ENCODE measurements around the gene ACTN4. TPM values are rescaled to one million over a fixed set of nuclear protein-coding genes. Genes with fewer than 3 reads are reported as not detected.

The ACTN4 gene
- total RNA-seq, 1 donor from 2014 or later = 152 TPM

- DNase-seq = no peak
Observed at GRCh38 chr19:38635483-38636399, 11.7 kb upstream of the ACTN4 start.

DNA sequence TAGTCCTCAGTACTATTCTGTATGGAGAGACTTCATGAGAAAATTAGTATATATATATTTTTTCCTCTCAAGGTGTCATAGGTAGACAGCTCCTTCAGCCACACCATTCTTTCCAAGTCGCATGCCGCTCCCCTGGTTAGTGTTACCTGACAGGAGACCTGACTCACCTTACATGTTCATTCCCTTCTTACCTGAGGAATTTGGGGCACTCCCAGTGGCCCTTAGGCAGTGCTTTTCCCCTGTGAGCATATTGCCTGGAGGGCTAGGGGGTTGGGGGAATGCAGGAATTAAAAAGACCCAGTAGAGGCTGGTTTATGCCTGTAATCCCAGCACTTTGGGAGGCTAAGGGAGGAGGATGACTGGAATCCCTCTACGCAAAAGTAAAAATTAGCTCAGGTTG, 9.0 kb upstream of the ACTN4 start:
- DNase-seq = no peak

GRCh38 chr19:38639679-38640078, 7.8 kb upstream of the ACTN4 start:
- DNase-seq = no peak

DNA sequence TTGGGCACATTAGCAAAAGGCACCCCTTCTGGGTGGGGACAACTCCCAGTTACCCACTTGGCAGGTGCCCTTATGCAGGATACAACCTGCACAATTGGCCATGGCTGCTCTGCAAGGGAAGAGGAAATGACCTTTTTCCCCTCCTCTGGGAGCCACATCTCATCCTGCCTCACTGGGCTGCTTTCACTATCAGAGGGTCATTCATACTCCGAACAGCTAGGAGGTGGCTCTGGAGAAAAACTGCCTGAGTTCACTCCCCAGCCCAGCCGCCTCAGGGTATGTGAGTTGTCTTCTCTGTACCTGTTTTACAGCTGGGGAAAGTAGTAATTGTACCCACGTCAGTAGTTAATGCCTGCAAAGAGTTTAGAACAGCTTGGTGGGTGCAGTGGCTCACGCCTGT, 7.1 kb upstream of the ACTN4 start:
- no peak for DNase-seq

DNA sequence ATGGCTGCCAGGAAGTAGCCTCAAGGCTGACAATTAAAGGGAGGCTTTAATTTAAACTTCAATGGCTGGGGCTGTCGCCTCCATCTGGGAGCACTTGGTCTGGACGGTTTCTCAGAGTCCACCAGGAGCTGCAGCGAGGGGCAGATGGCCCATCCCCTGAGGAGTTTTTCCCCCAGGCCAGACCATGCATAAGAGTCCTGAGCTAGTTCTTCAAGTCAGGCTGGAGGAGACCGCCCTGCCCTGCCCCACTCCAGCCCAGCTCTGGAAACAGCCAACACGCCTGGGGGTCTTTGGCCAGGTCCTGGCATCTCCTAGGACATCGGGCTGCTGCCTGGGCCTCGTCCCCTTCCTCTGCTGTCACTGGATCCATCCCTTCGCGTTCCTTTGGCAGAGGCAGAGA, 5.3 kb upstream of the ACTN4 start:
- no peak for DNase-seq

DNA sequence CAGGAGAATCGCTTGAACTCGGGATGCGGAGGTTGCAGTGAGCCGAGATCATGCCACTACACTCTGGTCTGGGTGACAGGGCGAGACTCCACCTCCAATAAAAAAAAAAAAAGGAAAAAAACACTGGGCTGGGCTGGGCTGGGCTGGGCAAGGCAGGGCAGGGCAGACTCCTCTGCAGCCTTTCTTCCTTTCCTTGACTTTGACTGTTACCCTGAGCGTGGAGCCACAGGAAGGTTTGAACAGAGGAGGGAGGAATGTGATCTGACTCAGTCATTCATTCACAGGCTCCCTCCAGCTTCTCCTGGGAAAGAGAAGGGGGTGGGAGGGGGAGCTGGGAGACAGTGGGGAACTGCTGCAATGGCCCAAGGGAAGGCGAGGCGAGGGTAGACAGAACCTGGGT, 2.7 kb upstream of the ACTN4 start:
- DNase-seq = no peak

GRCh38 chr19:38647966-38648768, 718 bp downstream of the ACTN4 start:
- no peak for DNase-seq

GRCh38 chr19:38648769-38649304, 1.4 kb downstream of the ACTN4 start:
- no peak for DNase-seq

GRCh38 chr19:38649305-38650171, 2.1 kb downstream of the ACTN4 start:
- DNase-seq = no peak

- no peak for DNase-seq
Observed at GRCh38 chr19:38650172-38650775, 2.8 kb downstream of the ACTN4 start.

DNA sequence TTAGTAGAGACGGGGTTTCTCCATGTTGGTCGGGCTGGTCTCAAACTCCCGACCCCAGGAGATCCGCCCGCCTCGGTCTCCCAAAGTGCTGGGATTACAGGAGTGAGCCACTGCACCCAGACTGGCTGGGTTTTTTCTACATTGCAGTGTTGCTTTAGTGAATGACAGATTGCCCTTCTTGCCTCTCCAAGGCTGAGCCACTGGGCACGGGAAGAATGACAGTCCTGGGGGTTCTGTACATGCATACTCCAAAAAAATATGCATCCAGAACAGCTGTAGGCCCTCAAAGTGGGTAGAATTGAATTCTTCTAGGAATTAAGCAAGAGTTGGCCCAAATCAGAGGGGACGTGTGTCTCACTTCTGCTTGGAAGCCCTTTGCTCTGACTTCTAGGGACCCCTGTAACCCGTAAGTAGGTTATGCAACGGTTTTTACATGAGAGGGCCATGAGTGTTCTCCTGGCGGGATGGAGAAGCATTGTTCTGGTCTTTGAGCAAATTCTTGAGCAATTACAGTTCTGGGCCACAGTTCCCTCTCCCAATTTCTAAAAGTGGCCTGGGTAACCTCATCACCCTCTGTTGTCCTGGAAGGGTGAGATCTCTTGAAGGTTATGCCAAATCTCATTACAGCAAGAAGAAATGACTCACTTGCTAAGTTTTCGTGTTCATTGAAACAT, 3.6 kb downstream of the ACTN4 start:
- no peak for DNase-seq

DNA sequence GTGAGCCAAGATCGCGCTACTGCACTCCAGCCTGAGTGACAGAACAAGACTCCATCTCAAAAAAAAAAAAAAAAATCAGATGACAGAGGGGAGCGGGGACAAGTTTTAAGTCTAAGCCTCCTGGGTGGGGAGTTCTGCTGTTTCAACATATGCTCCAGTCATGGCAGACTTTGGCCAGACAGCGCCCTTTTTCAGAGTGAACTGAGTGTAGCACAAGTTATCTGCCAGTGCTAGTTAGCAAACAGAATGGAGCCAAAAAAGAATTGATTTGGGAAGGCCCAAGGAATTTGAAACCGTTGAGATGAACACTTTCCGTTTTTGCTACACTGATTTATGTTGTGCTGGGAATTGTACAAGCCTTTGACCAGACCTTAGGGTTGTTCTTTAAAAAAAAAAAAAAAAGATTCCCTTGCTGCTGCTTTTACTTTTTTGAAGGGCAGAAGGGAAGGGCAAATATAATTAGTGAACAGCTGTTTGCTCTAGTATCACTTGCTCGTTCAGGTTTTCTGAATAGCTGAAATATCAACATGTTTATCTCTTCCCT, 5.7 kb downstream of the ACTN4 start:
- DNase-seq = peak; percentile 78

GRCh38 chr19:38654628-38655055, 7.2 kb downstream of the ACTN4 start:
- DNase-seq = no peak

DNA sequence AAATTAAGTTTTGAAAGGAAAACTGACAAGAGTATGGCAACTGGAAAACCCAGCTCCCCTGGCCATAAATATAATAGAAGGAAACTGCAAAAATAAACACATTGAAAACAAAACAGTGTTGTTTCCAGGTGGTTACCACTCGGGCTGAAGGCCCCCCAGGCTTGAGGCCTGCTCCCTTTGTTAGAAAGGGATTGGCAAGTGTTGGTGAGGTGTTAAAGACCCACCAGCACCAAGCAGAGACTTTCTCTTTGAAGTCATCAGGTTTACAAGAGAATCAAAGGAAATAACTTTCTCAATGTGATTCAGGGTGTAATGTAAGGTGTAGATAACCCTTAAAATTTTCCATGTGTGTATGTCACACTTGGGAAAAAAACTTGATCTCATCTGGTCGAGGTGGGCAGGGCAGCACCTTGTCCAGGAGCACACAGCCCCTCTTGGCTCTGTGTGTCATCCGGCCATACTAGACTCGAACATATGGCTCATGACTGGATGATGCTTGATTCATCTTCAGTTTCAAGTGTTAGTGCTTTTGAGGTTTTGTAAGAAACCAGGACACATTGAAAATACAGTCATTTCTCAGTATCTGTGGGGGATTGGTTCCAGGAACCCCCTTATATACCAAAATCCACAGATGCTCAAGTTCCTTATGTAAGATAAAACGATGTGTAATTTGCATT, 7.8 kb downstream of the ACTN4 start:
- DNase-seq = no peak

DNA sequence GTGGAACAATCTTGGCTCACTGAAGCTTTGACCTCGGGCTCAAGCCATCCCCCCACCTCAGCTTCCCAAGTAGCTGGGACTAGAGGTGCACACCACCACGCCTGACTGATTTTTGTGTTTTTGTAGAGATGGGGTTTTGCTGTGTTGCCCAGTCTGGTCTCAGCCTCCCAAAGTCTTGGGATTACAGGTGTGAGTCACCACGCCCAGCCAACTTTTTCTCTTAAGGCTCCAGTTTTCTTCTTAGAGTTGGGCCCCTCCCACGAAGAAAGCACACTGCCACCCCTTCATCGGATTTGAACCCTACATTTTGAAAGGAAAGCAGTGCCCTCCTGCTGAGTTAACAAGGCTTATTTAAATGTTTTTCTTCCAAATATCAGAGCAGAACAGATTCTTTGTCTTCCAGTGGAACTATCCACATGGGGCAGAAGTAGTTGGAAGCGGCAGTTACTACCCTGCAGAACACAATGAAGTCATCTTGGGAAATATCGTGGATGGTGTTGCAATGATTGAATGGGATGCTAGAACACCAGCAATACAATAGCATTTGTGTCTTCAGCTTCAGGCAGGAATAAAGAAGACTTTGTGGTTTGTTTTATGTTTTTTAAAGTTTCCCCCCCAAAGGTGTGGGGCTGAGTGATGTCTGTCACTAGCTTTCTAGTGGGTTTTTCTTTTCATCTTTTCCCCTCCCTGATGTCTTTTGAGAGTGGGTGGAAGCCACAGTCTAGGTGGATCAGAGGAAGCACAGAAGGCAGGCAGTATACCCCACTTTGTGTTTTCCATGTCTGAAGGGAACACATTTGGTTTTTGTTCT, 8.9 kb downstream of the ACTN4 start:
- DNase-seq = peak; percentile 54

DNA sequence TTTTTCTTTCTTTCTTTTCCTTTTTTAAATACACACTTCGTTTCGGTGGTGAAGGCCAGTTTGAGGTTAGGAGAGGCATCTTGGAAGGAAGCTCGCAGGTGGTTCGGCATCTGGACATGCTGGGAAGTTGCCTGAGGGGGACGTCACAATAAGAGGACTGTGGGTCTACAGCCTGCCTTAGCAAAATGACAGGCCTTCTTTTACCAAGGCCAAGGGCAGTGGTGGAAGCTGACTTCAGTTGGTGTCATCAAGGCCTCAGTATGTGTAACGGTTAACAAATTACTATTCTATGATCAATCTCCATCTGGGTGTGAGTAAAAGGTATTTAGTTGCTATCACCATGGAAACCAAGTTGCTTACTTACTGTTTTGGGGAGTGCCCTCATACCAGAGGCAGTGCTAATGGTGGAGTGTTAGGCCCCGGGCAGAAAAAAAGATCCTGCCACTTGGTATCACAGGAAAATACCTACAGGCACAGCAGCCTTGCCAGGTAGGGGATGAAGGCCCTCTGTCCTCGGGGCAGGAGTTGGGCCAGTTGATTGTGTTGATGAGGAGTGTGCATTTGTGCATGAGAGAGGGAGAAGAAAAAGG, 10.3 kb downstream of the ACTN4 start:
- DNase-seq = no peak

DNA sequence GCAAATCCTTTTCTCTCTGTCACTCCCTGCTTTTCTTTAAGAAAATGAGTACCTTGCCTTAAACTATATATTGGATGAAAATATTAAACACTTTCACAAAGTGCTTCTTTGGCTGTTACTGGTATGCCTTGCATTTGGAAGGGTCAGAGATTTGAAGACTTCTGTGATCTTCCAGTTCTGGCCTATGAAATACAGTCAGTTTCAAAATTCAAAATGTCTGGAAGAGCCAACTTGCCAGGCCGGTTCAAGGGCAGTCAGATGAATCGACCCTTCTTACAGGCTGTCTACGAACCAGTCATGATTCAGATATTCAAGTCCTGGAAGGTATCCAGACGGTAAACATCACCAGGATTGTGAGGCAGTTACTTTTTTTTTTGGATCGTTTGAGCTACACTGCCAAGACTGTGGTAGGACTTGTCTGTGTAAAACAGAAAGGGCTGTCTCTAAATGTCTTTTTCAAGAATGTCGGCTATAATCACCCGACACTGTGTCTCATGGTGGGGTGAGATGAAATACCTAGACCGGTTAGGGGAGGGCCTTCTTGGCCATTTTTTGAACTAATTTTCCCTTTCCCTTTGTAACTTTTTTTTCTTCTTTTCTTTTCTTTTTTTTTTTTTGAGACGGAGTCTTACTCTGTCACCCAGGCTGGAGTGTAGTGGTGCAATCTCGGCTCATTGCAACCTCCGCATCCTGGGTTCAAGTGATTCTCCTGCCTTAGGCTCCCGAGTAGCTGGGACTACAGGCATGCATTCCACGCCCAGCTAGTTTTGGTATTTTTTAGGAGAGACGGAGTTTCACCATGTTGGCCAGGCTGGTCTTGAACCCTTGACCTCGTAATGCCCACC, 11.2 kb downstream of the ACTN4 start:
- peak; percentile 80 for DNase-seq

GRCh38 chr19:38660724-38661123, 13.3 kb downstream of the ACTN4 start:
- no peak for DNase-seq
